Neural progenitor cell (in vitro differentiated cells): ENCODE results near the gene MSX2.

Experiments
- CTCF ChIP-seq: fragments of 200-600 bp; sonication (generic); IDR thresholded peaks from 2 replicates; pipeline ENCODE4 v1.5.1; 2017; ENCODE audit warnings: antibody characterized with exemption, mild to moderate bottlenecking
- EZH2 ChIP-seq: fragments of 200-600 bp; sonication (generic); IDR thresholded peaks from 2 replicates; pipeline ENCODE4 v1.6.1; 2017; ENCODE audit warnings: antibody characterized with exemption, mild to moderate bottlenecking, moderate library complexity

GRCh38 chr5:174744896-174745295, 20.5 kb downstream of the MSX2 start:
- TF ChIP-seq CTCF = no peak
- no peak for TF ChIP-seq EZH2
